PC-3 (cell line): Measurements from ENCODE around the gene PSAPL1.

Experiments
- EZH2 ChIP-seq: fragments of 300-600 bp; sonication (generic); IDR thresholded peaks from one replicate; pipeline ENCODE4 v1.6.1; 2017; ENCODE audit warnings: antibody characterized with exemption, mild to moderate bottlenecking, low read length; ENCODE audit not compliant: unreplicated experiment
- TF ChIP-seq, protein P1 (sequence below): fragments of 300-600 bp; sonication (generic); conservative IDR thresholded peaks from 2 replicates; pipeline ENCODE4 v1.5.1; 2017; ENCODE audit warnings: antibody characterized with exemption, low read depth, mild to moderate bottlenecking, low read length

DNA sequence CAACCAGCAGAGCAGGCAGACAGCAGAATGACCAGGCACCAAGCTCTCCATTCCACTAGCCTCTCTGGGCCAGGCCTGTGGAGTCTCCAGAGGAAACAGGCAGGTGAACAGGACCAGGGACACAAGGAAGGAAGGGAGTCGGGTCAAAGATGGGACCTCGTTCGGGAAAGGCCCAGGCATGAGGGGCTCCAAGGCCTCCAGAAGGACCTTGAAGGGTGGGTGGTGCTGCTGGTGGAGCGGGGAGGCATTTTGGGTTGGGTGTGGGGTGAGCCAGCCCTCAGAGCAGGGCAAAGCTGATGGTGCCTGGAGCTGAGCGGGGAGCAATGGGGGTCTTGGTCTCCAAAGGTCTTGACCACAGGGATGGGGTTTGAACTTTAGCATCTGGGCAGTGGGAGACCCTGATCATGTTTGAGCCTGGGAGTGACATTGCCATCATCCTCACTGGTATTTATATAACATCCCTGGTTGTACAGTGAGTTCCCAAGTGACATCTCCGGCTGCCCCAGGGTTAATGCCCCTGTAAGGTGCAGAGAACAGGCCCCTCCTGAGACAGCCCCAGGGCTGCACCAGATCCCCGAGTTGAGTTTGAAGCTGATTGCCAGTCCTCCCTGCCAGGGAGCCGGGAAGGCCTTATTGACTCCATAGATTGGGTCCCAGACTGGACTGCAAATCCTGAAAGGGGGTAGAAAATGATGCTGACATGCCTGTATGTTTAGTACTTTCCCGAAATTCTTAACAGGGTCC, 52.7 kb downstream of the PSAPL1 start:
- TF ChIP-seq EZH2: no peak
- TF ChIP-seq, protein P1, sequence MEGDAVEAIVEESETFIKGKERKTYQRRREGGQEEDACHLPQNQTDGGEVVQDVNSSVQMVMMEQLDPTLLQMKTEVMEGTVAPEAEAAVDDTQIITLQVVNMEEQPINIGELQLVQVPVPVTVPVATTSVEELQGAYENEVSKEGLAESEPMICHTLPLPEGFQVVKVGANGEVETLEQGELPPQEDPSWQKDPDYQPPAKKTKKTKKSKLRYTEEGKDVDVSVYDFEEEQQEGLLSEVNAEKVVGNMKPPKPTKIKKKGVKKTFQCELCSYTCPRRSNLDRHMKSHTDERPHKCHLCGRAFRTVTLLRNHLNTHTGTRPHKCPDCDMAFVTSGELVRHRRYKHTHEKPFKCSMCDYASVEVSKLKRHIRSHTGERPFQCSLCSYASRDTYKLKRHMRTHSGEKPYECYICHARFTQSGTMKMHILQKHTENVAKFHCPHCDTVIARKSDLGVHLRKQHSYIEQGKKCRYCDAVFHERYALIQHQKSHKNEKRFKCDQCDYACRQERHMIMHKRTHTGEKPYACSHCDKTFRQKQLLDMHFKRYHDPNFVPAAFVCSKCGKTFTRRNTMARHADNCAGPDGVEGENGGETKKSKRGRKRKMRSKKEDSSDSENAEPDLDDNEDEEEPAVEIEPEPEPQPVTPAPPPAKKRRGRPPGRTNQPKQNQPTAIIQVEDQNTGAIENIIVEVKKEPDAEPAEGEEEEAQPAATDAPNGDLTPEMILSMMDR: no peak
